NCI-H187 treated with DMSO at 0.1 percent for 48 hours (cell line): ENCODE data around the gene PCDHGB1.
"Not testable (repeated sequence)": the region's sequence is repeated elsewhere in the genome, so short reads cannot be mapped to it uniquely, and the experiment has no call there.

Experiments used
- DNase-seq: peaks from one replicate; lab custom pipeline; 2025; lab: John Stamatoyannopoulos, UW

PCDHGB1 gene

DNA sequence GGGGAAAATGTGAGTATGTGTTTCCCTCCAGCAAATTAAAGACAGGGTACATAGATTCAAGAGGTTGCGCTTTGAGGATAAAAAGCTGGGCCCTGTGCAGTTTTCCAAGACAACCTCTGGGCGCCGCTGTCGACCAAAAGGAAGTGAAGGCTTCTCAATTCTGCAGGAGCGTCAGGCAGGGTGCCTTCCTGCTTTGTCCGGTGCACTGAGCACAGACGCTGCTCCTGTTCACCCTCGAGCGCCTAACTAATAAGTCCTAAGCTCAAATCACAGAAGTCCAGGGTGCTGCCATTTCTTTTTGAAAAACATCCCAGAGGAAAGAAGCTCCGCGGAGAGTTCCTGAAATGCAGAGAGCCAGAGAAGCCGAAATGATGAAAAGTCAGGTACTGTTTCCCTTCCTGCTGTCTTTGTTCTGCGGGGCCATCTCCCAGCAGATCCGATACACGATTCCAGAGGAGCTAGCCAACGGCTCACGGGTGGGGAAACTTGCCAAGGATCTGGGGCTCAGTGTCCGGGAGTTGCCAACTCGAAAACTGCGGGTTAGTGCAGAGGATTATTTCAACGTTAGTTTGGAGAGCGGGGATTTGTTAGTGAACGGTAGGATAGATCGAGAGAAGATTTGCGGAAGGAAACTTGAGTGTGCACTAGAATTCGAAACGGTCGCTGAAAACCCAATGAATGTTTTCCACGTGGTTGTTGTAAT lies at the start of gene PCDHGB1:
Gene PCDHGB1, plus strand, starts transcription at position 183 of the 703 bp plus-strand sequence. Its CDS starts 162 bp downstream, at position 345.
- no peak for DNase-seq

DNA sequence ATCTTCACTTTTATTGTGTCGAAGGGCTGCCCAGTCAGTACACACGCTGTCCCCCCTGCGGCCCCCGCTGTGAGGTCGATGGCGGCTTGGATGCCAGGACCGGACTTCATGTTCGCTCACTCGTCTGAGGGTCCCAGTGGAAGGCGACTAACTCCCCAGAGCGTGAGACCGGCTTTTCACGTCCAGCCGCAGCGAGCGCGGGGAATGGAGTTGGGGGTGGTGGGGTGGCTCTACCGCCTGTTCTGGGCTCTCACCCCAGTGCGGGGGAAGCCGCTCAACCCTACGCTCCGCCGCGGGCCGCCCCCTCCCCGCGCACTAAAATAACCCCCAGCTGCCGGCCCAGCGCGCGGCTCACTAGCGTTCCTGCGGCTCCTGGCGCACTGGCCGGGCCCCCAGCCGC lies 46.1 kb upstream of the PCDHGB1 start, which contains the start of gene SLC25A2:
Gene SLC25A2, minus strand, starts transcription at position 294 of the 400 bp plus-strand sequence. Its CDS starts 184 bp downstream, at position 110.
- no peak for DNase-seq

DNA sequence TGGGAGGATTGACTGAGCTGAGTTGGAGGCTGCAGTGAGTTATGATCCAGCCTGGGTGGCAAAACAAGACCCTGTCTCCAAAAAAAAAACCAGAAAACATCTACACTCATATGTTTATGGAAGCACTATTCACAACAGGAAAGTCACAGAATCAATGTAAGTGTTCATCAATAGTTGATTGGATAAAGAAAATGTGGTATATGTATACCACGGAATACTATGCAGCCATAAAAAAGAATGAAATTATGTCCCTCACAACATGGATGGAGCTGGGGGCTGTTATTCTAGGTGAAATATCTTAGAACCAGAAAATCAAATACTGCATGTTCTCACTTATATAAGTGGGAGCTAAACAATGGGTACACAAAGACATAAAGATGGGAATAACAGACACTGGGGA lies 43.3 kb upstream of the PCDHGB1 start:
- DNase-seq: no peak

DNA sequence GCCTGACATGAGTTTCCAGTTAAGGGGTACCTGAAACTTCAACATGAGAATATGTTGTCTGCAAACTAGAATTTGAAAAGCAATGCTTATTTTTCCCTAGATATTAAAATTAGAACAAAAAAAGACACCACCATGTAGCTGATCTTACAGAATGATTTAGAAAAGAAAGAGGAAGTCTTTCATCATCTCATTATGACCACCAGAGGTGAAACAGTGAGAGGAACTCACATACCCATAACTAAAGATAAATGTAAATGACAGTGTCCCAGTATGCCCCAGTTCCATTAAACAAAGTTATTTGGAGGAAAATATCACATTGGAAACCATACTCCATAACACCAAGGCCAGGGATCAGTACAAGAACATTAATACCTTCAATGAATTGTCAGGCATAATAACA lies 36.2 kb upstream of the PCDHGB1 start:
- no peak for DNase-seq

DNA sequence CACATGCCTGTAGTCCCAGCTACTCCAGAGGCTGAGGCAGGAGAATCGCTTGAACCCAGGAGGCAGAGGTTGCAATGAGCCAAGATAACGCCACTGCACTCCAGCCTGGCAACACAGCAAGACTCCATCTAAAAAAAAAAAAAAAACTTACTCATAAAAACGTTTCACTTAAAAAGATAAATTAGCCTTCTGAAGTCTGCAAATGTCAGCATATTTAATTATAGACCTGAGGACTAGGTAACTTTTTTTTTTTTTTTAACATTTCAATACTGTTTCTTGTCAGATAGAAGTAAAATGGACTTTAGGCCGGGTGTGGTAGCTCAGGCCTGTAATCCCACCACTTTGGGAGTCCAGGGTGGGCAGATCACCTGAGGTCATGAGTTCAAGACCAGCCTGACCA lies 32.9 kb upstream of the PCDHGB1 start:
- DNase-seq: not testable (repeated sequence)

DNA sequence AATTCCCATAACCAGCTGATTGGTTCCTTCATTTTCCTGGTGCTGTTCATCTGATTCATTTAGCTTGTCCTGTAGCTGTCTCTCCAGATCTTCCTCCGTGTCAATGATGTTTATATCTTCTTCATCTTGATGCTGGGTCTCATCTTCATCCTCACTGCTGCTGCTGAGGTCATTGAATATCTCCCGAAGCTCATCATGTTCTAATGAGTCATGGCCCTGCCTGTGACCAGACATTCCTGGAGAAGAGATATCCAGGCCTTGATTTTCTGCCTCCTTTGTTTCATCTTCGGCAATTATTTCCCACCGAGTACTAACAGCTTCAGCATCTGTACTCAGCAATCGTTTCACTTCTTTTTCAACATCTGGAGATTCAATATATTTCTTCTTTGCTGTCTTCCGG lies 30.7 kb upstream of the PCDHGB1 start:
- DNase-seq: no peak

DNA sequence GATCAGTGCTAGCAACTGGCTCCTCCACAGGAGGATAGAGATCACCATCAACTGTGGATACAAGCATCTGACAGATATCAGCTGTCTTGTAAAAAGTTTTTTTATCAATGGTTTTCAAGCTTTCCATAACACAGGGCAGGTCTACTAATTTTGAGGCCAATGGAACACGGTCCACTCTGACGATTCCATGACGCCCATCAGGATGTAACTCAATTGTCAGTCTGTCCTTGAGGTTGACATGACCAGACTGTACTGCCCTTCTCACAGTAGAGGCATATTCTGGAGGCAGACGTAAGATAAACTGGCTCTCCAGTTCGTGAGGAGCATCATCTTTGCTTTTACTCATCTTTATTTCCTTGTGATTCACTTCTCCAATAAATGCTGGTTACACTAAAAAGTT lies 30.2 kb upstream of the PCDHGB1 start:
- DNase-seq: no peak

DNA sequence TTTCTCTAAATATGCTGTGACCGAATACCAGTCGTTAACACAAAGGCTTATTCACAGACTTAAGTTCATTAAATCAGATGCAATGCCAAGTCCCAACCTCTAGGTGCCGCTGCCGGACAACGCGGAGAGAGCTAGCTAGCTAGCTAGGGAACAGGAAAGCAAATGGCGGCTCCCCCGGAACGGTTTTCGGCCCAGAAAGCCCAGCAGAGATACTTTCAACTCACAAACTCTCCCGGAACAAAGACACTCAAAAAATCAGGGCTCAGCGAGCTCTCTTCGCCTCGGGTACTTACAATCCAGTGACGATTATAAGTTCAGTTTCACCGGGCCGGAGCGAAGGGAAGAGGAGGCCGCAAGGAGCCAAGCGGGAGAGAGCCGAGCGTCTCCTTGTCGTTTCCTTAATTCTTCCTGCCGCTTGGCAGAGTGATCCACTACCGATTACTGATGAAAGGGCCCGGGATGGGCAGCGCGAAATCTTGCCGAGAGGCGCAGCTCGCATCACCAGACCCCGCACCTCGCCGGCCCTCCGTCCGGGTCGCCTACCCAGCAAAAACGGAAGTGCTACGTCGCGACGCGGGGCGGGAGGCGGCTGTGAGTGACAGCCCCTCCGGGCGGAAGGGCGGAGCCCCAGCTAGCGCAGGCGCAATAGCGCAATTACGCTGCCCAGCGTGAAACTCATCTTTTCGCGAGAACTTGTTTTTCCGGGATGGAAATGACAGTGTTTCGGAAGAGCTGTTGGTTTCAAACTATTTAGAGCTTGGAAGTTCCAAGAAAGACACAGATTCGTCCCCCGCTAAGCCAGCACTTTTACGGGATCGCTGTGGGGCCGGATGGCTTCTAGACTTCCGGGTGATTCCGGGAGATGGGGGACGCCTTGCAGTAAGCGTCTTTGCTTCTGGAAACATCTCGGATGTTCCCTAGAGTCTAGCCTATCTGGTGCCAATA lies 29.4 kb upstream of the PCDHGB1 start, which contains the start of gene TAF7:
Gene TAF7, minus strand, starts transcription at position 560 of the 945 bp plus-strand sequence. CDS start 740 bp downstream, outside the sequence.
- peak; percentile 55 for DNase-seq

DNA sequence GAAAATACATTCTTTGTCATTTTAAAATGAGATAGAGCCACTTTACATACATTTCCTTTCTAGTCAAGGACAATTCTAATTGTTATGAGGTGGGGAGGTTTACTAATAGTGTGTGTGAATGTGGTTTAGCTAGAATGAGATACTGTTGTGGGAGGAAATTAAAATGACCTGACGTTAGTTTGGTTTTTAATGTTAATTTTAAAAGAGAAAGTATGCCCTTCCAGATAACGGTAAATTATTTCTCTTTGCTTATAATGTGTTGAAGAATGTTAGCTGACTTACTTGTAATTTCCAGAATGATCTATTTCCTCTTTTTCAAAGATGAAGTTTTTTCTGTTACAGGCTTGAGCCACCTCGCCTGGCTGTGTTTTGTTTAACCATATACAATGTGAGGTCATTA lies 27.6 kb upstream of the PCDHGB1 start:
- DNase-seq: no peak

DNA sequence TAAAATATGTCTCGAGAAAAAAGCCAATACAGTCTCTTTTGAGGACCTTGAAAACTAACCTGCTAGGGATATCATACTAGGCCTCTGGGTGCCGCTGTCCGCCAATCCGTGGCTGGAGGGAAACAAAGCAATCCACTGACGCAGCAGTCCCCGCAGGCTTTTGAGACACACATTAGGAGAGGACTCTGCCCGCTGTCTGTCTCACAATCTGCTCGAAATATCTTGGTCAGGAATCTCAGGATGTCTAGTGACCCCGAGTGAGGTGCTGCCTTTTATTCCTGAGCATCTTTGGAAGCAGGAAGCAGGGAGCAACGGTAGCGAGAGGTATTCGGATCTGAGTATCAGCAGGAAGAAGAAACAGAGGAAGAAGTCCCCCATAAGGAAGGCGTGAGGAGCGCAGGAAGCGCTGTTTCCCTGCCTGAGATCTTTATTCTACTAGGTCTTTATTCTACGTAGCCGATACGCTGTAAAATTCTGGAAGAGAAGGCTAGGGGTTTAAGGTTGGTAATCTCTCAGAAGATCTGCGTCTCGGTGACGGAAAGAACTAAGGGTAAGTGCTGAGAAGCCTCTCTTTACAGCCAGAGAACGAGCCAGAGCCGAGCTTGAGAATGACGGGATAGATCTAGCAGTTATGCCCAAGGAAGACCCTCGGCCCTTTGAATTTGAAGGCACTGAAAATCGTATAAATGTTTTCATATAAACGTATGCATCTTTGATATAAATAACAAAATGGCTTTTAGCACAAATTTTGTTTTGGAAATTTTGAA lies 23.6 kb upstream of the PCDHGB1 start:
- DNase-seq: peak; percentile 36

DNA sequence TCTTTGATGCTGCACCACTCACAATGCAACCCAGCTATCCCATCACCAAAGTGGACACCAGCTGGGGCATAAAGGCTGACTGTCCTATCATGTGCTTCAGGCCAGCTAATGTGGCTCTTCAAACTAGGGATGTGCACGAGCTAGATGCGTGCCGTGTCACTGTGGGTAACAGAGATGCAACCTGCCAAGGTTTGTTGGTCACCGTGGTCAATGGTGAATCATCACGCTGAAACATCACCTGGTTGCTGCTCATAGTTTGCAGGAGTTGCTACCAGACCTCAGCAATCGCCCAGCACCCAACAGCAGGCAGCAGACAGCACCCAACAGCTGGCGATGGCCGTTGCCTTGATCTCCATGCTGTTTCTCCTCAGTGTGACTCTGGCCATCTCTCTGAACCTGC lies 21.7 kb upstream of the PCDHGB1 start:
- DNase-seq: no peak

DNA sequence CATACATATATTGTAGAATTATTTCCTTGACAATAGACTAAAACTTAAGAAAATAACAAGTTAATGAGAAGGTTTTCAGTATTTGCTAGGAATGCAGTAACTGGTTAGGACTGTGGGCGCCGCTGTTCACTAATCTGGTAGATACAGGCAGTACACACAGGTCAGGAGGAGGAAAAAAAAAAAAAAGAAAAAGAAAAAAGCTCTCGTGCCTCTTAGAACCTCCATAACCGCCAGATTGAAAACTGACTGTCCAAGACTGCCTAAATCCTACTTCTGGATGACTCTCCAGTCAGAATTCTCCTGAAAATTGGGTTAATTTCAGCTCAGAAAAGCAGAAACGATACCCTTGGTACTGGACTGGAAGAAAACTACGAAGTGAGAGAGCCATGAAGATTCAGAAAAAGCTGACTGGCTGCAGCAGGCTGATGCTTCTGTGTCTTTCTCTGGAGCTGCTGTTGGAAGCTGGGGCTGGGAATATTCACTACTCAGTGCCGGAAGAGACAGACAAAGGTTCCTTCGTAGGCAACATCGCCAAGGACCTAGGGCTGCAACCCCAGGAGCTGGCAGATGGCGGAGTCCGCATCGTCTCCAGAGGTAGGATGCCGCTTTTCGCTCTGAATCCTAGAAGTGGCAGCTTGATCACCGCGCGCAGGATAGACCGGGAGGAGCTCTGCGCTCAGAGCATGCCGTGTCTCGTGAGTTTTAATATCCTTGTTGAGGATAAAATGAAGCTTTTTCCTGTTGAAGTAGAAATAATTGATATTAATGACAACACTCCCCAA lies 19.4 kb upstream of the PCDHGB1 start, which contains the start of gene PCDHGA1:
Gene PCDHGA1, plus strand, starts transcription at position 216 of the 782 bp plus-strand sequence.
- DNase-seq: no peak

DNA sequence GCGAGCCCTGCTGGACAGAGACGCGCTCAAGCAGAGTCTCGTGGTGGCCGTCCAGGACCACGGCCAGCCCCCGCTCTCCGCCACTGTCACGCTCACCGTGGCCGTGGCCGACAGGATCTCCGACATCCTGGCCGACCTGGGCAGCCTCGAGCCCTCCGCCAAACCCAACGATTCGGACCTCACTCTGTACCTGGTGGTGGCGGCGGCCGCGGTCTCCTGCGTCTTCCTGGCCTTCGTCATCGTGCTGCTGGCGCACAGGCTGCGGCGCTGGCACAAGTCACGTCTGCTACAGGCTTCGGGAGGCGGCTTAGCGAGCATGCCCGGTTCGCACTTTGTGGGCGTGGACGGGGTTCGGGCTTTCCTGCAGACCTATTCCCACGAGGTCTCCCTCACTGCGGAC lies 17.3 kb upstream of the PCDHGB1 start:
- not testable (repeated sequence) for DNase-seq

DNA sequence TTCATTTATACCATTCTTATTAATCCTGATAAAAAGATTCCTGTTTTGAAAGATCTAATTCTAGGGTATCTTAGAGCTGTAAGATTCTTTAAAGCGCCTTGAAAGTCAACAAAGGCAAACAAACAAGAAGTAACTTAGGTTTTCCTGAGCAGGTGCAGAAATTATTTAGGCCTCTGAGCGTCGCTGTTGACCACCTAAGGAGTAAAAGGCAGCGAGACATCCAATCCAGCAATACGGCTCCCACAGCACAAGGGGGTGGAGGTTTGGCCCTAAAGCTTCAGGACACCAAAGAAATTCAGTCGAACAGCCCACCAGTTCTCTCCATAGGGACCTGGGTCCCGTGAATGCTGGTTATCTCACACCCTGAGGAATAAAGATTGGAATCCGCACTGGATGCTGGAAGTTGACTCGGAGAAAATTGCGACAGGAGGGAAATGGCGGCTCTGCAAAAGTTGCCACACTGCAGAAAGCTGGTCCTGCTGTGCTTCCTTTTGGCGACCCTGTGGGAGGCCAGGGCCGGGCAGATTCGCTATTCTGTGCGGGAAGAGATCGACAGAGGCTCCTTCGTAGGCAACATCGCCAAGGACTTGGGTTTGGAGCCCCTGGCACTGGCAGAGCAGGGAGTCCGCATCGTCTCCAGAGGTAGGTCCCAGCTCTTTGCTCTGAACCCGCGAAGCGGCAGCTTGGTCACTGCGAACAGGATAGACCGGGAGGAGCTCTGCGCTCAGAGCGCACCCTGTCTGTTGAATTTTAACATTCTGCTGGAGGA lies 11.2 kb upstream of the PCDHGB1 start, which contains the start of gene PCDHGA2:
Gene PCDHGA2, plus strand, starts transcription at position 223 of the 769 bp plus-strand sequence.
- DNase-seq: no peak

DNA sequence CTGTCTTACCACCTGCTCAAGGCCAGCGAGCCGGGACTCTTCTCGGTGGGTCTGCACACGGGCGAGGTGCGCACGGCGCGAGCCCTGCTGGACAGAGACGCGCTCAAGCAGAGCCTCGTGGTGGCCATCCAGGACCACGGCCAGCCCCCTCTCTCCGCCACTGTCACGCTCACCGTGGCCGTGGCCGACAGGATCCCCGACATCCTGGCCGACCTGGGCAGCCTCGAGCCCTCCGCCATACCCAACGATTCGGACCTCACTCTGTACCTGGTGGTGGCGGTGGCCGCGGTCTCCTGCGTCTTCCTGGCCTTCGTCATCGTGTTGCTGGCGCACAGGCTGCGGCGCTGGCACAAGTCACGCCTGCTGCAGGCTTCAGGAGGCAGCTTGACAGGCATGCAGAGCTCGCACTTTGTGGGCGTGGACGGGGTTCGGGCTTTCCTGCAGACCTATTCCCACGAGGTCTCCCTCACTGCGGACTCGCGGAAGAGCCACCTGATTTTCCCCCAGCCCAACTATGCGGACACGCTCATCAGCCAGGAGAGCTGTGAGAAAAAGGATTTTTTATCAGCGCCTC lies 9.0 kb upstream of the PCDHGB1 start:
- not testable (repeated sequence) for DNase-seq

DNA sequence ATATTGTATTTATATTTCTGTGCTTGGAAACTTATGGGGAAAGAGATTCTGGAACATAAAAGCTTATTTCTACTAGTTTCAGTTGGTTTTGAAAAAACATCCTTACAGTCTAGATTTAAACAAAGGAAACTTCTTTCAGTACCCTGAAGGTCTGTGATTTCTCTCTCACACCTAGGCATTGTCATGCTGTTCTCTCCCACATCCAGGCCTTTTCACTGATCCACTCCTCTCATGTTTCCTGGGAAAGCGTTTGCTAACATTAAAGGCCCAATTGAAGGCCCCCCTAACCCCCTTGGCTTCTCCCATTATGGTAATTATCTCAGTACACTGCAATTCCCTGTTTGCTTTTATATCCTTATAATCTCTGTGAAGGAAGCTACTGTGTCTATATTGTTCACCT lies 7.1 kb upstream of the PCDHGB1 start:
- no peak for DNase-seq

DNA sequence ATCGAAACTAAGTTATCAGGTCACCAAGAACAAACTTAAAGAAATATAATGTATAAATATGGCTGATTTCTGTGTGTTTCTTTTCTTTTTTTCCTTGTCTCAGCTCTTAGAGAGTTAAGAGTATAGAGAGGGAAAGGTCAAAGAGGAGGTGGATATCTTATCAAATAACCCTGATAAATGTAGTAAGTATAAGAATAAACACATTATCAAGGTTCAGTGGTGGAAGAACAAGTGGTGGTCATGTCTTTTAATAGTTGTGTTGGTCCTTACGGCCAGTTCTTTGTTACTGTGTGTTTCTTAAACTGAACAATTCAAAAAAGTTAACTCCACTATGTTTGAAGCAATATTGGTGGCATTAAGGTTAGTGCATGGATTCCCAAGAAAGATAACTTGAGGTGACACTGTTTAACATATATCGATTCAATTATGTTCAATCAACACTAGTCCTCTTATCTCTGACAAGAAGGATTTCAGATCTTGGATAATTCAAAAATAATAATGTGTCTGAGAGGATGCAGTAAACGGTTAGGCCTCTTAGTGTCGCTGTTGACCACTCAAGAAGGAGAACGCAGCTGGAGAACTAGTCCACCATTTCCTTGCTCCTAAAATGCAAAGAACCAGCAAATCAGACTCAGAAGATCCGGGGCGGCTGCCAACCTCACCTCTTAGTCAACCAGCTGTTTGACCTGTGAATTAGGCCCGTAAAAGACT lies 6.5 kb upstream of the PCDHGB1 start, which contains the start of gene PCDHGA3:
Gene PCDHGA3, plus strand, starts transcription at position 588 of the 711 bp plus-strand sequence. CDS start 205 bp downstream, outside the sequence.
- DNase-seq: no peak

DNA sequence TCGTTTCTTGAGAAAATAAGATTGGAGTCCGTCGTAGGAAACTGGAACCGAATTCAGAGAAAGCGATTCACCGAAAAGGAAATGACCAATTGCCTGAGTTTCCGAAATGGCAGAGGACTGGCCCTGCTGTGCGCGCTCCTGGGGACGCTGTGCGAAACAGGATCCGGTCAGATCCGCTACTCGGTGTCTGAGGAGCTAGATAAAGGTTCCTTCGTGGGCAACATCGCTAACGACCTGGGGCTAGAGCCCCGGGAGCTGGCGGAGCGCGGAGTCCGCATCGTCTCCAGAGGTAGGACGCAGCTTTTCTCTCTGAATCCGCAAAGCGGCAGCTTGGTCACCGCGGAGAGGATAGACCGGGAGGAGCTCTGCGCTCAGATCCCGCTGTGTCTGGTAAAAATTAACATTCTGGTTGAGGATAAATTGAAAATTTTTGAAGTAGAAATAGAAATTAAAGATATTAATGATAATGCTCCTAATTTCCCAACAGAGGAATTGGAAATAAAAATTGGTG lies 5.9 kb upstream of the PCDHGB1 start:
- no peak for DNase-seq

DNA sequence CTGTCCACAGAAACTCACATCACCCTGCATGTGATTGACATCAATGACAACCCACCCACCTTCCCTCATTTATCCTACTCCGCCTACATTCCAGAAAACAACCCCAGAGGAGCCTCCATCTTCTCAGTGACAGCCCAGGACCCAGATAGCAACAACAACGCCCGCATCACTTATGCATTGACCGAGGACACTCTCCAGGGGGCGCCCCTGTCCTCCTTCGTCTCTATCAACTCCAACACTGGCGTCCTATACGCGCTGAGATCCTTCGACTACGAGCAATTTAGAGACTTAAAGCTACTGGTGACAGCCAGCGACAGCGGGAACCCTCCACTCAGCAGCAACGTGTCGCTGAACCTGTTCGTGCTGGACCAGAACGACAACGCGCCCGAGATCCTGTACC lies 4.6 kb upstream of the PCDHGB1 start:
- no peak for DNase-seq
